ENCODE measurements around the gene SIL1. TPM values are rescaled to one million over a fixed set of nuclear protein-coding genes. Genes with fewer than 3 reads are reported as not detected.
A peak's percentile ranks its signal among the peaks of the same experiment; 100 is the strongest.

Gene SIL1
- total RNA-seq, 1 donor from 2014 or later = 41.6 TPM

- TF ChIP-seq EZH2 (IDR thresholded peaks at IDR 0.05; ENCODE audit: insufficient read depth, low read length) = no peak
- H3K4me3 ChIP-seq (ENCODE audit: insufficient read depth, low read depth, low read length) = no peak overlapping the region
- H3K36me3 ChIP-seq (ENCODE audit: insufficient read depth, low read length) = no peaks in the 10 kb centered on the region
- no peak for FAIRE-seq
- peaks cover 43% of the 10 kb centered on the region for H3K79me2 ChIP-seq (ENCODE audit: insufficient read depth, low read length)
- Mint-ChIP-seq H3K4me3 (ENCODE audit: unreplicated experiment) (no peak overlapping the region), H3K4me1 (ENCODE audit: low read depth, unreplicated experiment) (peaks cover 42% of the 10 kb centered on the region), H3K36me3 (ENCODE audit: low read depth, unreplicated experiment) (peaks cover 4% of the 10 kb centered on the region), H3K27ac (ENCODE audit: unreplicated experiment) (no peak overlapping the region), H3K9me3 (ENCODE audit: unreplicated experiment) (no peaks in the 10 kb centered on the region), H3K27me3 (ENCODE audit: low read depth, unreplicated experiment) (no peaks in the 10 kb centered on the region)
- no peak for DNase-seq (ENCODE audit: low read depth)
- H3K27me3 ChIP-seq (ENCODE audit: insufficient read depth, low read length) = no peaks in the 10 kb centered on the region
- peak overlapping the region; percentile 38 for H3K4me2 ChIP-seq (ENCODE audit: low read length)
- H3K4me1 ChIP-seq (ENCODE audit: insufficient read depth, low read length) = peaks cover 13% of the 10 kb centered on the region
- H3K27ac ChIP-seq (ENCODE audit: low read depth, low read length) = no peak overlapping the region
- no peak overlapping the region for H2AFZ ChIP-seq (ENCODE audit: low read depth, low read length)
- peaks cover 74% of the 10 kb centered on the region for H4K20me1 ChIP-seq (ENCODE audit: insufficient read depth, low read length)
- no peaks in the 10 kb centered on the region for H3K9me3 ChIP-seq (ENCODE audit: insufficient read depth, low read depth, low read length)
- no peak overlapping the region for H3K9ac ChIP-seq (ENCODE audit: low read length)
Measured at GRCh38 chr5:139182528-139183296, 15.5 kb downstream of the SIL1 start.

GRCh38 chr5:139181835-139182452, 16.2 kb downstream of the SIL1 start:
- FAIRE-seq (no peak), DNase-seq (ENCODE audit: low read depth) (peak; percentile 61)
- no peaks in the 10 kb centered on the region for H3K36me3 ChIP-seq (ENCODE audit: insufficient read depth, low read length)
- TF ChIP-seq CTCF (IDR thresholded peaks at IDR 0.05; ENCODE audit: insufficient read depth, low read depth, low read length) (no peak), EZH2 (IDR thresholded peaks at IDR 0.05; ENCODE audit: insufficient read depth, low read length) (no peak)
- H3K4me2 ChIP-seq (ENCODE audit: low read length) = peak overlapping the region; percentile 38
- Mint-ChIP-seq H3K4me3 (ENCODE audit: unreplicated experiment) (no peak overlapping the region), H3K4me1 (ENCODE audit: low read depth, unreplicated experiment) (peaks cover 42% of the 10 kb centered on the region), H3K27ac (ENCODE audit: unreplicated experiment) (no peak overlapping the region), H3K27me3 (ENCODE audit: low read depth, unreplicated experiment) (no peaks in the 10 kb centered on the region), H3K9me3 (ENCODE audit: unreplicated experiment) (no peaks in the 10 kb centered on the region), H3K36me3 (ENCODE audit: low read depth, unreplicated experiment) (peaks cover 4% of the 10 kb centered on the region)
- no peaks in the 10 kb centered on the region for H3K27me3 ChIP-seq (ENCODE audit: insufficient read depth, low read length)
- no peak overlapping the region for H3K4me3 ChIP-seq (ENCODE audit: insufficient read depth, low read depth, low read length)
- H3K9ac ChIP-seq (ENCODE audit: low read length) = no peak overlapping the region
- H2AFZ ChIP-seq (ENCODE audit: low read depth, low read length) = no peak overlapping the region
- H3K79me2 ChIP-seq (ENCODE audit: insufficient read depth, low read length) = peaks cover 42% of the 10 kb centered on the region
- no peaks in the 10 kb centered on the region for H3K9me3 ChIP-seq (ENCODE audit: insufficient read depth, low read depth, low read length)
- H3K4me1 ChIP-seq (ENCODE audit: insufficient read depth, low read length) = peaks cover 13% of the 10 kb centered on the region
- no peak overlapping the region for H3K27ac ChIP-seq (ENCODE audit: low read depth, low read length)
- H4K20me1 ChIP-seq (ENCODE audit: insufficient read depth, low read length) = peaks cover 77% of the 10 kb centered on the region

- Histone ChIP-seq H3K27ac (ENCODE audit: low read depth, low read length) (no peak overlapping the region), H3K79me2 (ENCODE audit: insufficient read depth, low read length) (peaks cover 39% of the 10 kb centered on the region), H3K36me3 (ENCODE audit: insufficient read depth, low read length) (no peaks in the 10 kb centered on the region), H2AFZ (ENCODE audit: low read depth, low read length) (no peak overlapping the region), H3K4me2 (ENCODE audit: low read length) (no peak overlapping the region), H3K4me3 (ENCODE audit: insufficient read depth, low read depth, low read length) (no peak overlapping the region), H3K9ac (ENCODE audit: low read length) (no peak overlapping the region), H3K4me1 (ENCODE audit: insufficient read depth, low read length) (peaks cover 13% of the 10 kb centered on the region), H3K9me3 (ENCODE audit: insufficient read depth, low read depth, low read length) (no peaks in the 10 kb centered on the region), H4K20me1 (ENCODE audit: insufficient read depth, low read length) (peaks cover 74% of the 10 kb centered on the region), H3K27me3 (ENCODE audit: insufficient read depth, low read length) (no peaks in the 10 kb centered on the region)
- DNase-seq (ENCODE audit: low read depth) (peak; percentile 53), FAIRE-seq (no peak)
- Mint-ChIP-seq H3K27ac (ENCODE audit: unreplicated experiment) (no peak overlapping the region), H3K4me3 (ENCODE audit: unreplicated experiment) (no peak overlapping the region), H3K27me3 (ENCODE audit: low read depth, unreplicated experiment) (no peaks in the 10 kb centered on the region), H3K9me3 (ENCODE audit: unreplicated experiment) (no peaks in the 10 kb centered on the region), H3K36me3 (ENCODE audit: low read depth, unreplicated experiment) (no peaks in the 10 kb centered on the region), H3K4me1 (ENCODE audit: low read depth, unreplicated experiment) (peaks cover 40% of the 10 kb centered on the region)
- TF ChIP-seq CTCF (IDR thresholded peaks at IDR 0.05; ENCODE audit: insufficient read depth, low read depth, low read length) = no peak
- TF ChIP-seq EZH2 (IDR thresholded peaks at IDR 0.05; ENCODE audit: insufficient read depth, low read length) = no peak
Measured at GRCh38 chr5:139181322-139181730, 16.8 kb downstream of the SIL1 start.
